ENCODE data around the gene LBH. TPM values are rescaled to one million over a fixed set of nuclear protein-coding genes. Genes with fewer than 3 reads are reported as not detected.

LBH gene
- total and polyA plus RNA-seq, 12 donors = 35.9 to 204 (median 149) TPM

- WGBS, 2 donors = 25 to 26% methylated on average over 12 of the region's 12 CpGs
- DNase-seq (no peak), ATAC-seq (no peak)
- H3K36me3 ChIP-seq = peaks cover 0 to 49% (median 27%) of the 10 kb centered on the region in 9 donors
- TF ChIP-seq CTCF (IDR thresholded peaks at IDR 0.05) = no peak
- intact Hi-C loops (cut with DNase I) = loop anchor here in 9 of 10 donors (5.0 to 10.0 kb wide), 8 partner anchors 110 to 330 kb away; partner anchors contain the start of gene LCLAT1 (in 2 of the 9)
- peak overlapping the region in 9 of 10 donors; percentile 75 to 97 (median 90) for H3K4me3 ChIP-seq
- H3K9me3 ChIP-seq = no peaks in the 10 kb centered on the region
- H3K27ac ChIP-seq = peak overlapping the region; percentile 7 to 99 (median 93)
- peaks cover 0 to 45% (median 0%) of the 10 kb centered on the region in 7 donors for H3K27me3 ChIP-seq
- H3K4me1 ChIP-seq = peaks cover 20 to 81% (median 71%) of the 10 kb centered on the region in 9 donors
Observed at GRCh38 chr2:30234180-30234971, 3.0 kb downstream of the LBH start.

DNA sequence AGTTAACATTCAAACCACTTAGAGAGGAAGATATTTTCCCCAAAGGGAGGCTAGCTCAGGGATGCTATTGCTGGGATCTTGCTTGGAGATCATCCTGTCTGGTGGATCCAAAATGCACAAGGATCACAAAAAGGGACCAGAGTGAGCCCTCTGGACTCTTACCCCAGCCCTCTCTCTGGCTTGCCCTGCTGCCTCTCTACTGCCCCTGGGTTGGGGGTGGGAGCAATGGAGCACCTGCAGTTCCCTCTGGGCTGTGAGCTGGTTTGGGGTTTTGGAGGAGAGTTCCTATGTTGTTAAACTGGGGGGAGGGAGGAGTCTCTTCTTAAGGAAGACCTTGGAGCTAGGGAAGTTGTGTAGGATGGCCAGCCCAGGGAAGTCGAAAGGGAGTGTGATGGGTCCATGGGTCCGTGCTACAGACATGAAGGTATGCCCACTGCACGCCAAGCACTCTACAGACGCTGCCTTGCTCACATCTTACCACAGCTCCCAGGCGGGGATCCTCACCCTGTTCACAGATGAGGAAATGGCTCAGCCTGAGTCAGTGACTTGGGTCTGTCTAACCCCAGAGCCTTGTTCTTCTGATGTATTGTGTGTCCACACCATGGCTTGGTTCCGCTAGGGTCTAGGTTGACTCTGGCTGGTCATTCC is 3.8 kb downstream of the LBH start:
- H3K4me3 ChIP-seq = peak overlapping the region in 8 of 10 donors; percentile 16 to 97 (median 88)
- WGBS, 2 donors = 58 to 72% methylated on average over 6 of the region's 6 CpGs
- DNase-seq (no peak), ATAC-seq (no peak)
- no peaks in the 10 kb centered on the region for H3K9me3 ChIP-seq
- intact Hi-C loops (cut with DNase I) = loop anchor here in 7 of 10 donors (5.0 to 10.0 kb wide), 6 partner anchors 110 to 330 kb away; partner anchors contain the start of gene LCLAT1 (in 2 of the 7)
- H3K27ac ChIP-seq = peak overlapping the region in 7 of 10 donors; percentile 91 to 99 (median 95)
- H3K36me3 ChIP-seq = peaks cover 0 to 49% (median 27%) of the 10 kb centered on the region in 9 donors
- TF ChIP-seq CTCF (IDR thresholded peaks at IDR 0.05) = no peak
- H3K27me3 ChIP-seq = peaks cover 0 to 40% (median 0%) of the 10 kb centered on the region in 7 donors
- H3K4me1 ChIP-seq = peaks cover 26 to 88% (median 79%) of the 10 kb centered on the region in 9 donors

DNA sequence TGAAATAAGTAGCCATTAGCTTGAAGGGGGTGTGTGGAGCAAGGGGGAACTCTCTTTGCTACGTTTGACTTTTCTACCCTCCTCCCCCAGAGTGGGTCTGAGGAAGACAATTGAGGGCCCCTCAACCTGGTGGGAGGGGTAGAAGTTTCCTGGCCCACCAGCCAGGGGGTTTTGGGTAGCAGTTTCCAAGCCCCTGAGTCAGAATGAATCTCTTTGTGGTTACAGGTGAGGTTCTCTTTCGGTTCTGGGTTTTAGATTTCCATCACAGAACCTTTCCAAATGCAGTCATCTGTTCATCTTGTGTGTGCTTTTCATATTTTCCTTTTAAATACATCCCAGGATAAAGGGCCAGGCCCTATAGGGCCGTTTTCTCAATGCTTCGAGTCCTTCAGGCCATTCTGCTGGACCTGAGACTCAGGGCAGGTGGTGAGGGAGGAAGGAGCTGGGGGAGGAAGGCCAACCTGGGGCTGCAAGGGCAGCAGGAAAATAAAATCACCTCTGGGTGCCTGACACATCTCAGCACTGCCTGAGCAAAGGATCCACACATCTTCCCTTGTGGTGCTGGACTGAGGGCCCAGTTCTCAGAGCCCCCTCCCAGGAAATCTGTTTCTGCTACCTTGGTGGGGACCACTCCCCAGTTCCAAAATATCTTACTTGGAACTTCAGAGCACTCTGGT is 4.7 kb downstream of the LBH start:
- WGBS, 2 donors = 51 to 65% methylated on average over 4 of the region's 4 CpGs
- peaks cover 34 to 89% (median 82%) of the 10 kb centered on the region in 9 donors for H3K4me1 ChIP-seq
- peak overlapping the region in 9 of 10 donors; percentile 4 to 98 (median 88) for H3K27ac ChIP-seq
- TF ChIP-seq CTCF (IDR thresholded peaks at IDR 0.05) = no peak
- intact Hi-C loops (cut with DNase I) = loop anchor here in 7 of 10 donors (5.0 to 10.0 kb wide), 6 partner anchors 109 to 329 kb away; partner anchors contain the start of gene LCLAT1 (in 2 of the 7)
- ATAC-seq (no peak), DNase-seq (no peak)
- H3K4me3 ChIP-seq = peak overlapping the region in 1 of 10 donors; percentile 75
- no peaks in the 10 kb centered on the region for H3K9me3 ChIP-seq
- H3K36me3 ChIP-seq = peaks cover 0 to 57% (median 27%) of the 10 kb centered on the region in 9 donors
- H3K27me3 ChIP-seq = peaks cover 0 to 31% (median 0%) of the 10 kb centered on the region in 7 donors
